PFSK-1 (cell line): Measurements from ENCODE around the gene CDPF1.

Experiments used
- FOXP2 ChIP-seq: optimal IDR thresholded peaks from 2 replicates; pipeline ENCODE3; 2011; ENCODE audit warnings: borderline replicate concordance, control low read depth, inconsistent platforms; ENCODE audit not compliant: insufficient read depth; ENCODE audit errors: extremely low read length, extremely low read depth
- POLR2AphosphoS5 ChIP-seq: IDR thresholded peaks from 2 replicates; pipeline ENCODE4 v1.6.1; 2012; ENCODE audit warnings: low read depth, mild to moderate bottlenecking, control low read depth, low read length, moderate library complexity
- SIN3A ChIP-seq: IDR thresholded peaks from 2 replicates; pipeline ENCODE4 v1.6.1; 2012; ENCODE audit warnings: mild to moderate bottlenecking, low read length, moderate library complexity, borderline replicate concordance; ENCODE audit not compliant: insufficient read depth
- TAF1 ChIP-seq: IDR thresholded peaks from 2 replicates; pipeline ENCODE4 v1.6.1; 2012; ENCODE audit warnings: low read length, control low read depth, borderline replicate concordance; ENCODE audit not compliant: insufficient read depth
- TF ChIP-seq, protein P1 (sequence below), 2 experiments: IDR thresholded peaks; 2 replicates each; pipeline versions ENCODE4 v1.6.1 to v1.8.0; 2011 to 2012; ENCODE audit warnings: low read depth in 2 of 2, low read length in 2 of 2, control low read depth in 1 of 2, inconsistent platforms in 1 of 2, mild to moderate bottlenecking in 1 of 2, moderate library complexity in 1 of 2; ENCODE audit not compliant: insufficient read depth in 1 of 2

Gene CDPF1

DNA sequence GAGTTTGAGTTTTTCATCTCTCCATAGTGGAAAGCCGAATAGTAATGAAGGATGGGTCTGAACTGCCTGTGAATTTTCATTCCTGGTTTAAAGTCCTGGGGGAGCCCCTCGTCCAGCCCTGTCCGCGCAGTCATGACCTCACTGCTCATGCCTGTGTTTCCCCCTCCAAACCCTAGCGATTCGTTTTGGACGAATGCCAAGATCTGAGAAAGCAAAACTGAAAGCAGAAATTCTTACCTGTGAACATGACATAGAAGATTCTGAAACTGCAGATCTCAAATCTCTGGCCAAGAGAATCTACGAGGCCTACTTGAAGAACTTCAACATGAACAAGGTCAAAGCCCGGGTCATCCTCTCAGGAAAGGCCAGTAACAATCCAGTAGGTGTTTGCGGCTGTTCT is 30.5 kb downstream of the CDPF1 start:
- TF ChIP-seq POLR2AphosphoS5, result no peak
- no peak for TF ChIP-seq TAF1
- no peak for TF ChIP-seq SIN3A
- TF ChIP-seq, protein P1, sequence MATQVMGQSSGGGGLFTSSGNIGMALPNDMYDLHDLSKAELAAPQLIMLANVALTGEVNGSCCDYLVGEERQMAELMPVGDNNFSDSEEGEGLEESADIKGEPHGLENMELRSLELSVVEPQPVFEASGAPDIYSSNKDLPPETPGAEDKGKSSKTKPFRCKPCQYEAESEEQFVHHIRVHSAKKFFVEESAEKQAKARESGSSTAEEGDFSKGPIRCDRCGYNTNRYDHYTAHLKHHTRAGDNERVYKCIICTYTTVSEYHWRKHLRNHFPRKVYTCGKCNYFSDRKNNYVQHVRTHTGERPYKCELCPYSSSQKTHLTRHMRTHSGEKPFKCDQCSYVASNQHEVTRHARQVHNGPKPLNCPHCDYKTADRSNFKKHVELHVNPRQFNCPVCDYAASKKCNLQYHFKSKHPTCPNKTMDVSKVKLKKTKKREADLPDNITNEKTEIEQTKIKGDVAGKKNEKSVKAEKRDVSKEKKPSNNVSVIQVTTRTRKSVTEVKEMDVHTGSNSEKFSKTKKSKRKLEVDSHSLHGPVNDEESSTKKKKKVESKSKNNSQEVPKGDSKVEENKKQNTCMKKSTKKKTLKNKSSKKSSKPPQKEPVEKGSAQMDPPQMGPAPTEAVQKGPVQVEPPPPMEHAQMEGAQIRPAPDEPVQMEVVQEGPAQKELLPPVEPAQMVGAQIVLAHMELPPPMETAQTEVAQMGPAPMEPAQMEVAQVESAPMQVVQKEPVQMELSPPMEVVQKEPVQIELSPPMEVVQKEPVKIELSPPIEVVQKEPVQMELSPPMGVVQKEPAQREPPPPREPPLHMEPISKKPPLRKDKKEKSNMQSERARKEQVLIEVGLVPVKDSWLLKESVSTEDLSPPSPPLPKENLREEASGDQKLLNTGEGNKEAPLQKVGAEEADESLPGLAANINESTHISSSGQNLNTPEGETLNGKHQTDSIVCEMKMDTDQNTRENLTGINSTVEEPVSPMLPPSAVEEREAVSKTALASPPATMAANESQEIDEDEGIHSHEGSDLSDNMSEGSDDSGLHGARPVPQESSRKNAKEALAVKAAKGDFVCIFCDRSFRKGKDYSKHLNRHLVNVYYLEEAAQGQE (IDR thresholded peaks at IDR 0.05; ENCODE audit: insufficient read depth in 1 of 2, low read depth in 2 of 2, low read length in 2 of 2), result no peak
- TF ChIP-seq FOXP2, result no peak

DNA sequence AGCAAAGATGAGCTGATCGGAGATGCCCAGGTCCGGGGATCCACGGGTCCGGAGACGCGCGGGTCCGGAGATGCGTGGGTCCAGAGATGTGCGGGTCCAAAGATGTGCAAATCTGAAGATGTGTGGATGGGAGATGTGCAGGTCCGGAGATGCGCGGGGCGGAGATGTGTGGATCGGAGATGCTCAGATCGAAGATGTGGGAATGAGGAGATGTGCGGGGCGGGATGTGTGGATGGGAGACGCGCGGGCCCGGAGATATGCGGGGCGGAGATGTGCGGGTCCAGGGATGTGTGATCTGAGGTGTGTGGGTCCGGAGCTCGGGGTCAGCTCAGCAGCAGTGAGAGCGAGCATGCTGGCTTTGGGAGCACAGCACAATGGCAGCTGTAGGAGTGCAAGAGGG is 35.5 kb downstream of the CDPF1 start:
- TF ChIP-seq SIN3A, result no peak
- no peak for TF ChIP-seq TAF1
- no peak for TF ChIP-seq POLR2AphosphoS5
- TF ChIP-seq, protein P1 (IDR thresholded peaks at IDR 0.05; ENCODE audit: insufficient read depth in 1 of 2, low read depth in 2 of 2, low read length in 2 of 2), result no peak
- TF ChIP-seq FOXP2, result no peak

DNA sequence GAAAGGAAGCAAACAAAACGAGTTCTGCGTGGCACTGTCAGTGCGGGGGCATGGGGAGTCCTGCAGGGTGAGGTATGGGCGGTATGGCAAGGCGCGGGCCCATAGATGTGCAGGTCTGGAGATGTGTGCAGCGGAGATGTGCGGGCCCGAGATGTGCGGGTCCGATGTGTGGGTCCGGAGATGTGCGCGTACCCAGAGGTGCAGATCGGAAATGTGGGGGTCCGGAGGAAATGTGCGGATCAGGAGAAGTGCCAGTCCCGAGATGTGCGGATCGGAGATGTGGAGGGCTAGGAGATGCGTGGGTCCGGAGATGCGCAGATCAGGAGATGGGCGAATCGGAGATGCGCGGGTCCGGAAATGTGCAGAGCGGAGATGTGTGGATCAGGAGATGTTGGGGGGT is 35.9 kb downstream of the CDPF1 start:
- TF ChIP-seq FOXP2, result no peak
- TF ChIP-seq, protein P1 (IDR thresholded peaks at IDR 0.05; ENCODE audit: insufficient read depth in 1 of 2, low read depth in 2 of 2, low read length in 2 of 2), result no peak
- TF ChIP-seq TAF1, result no peak
- TF ChIP-seq POLR2AphosphoS5, result no peak
- TF ChIP-seq SIN3A, result no peak

DNA sequence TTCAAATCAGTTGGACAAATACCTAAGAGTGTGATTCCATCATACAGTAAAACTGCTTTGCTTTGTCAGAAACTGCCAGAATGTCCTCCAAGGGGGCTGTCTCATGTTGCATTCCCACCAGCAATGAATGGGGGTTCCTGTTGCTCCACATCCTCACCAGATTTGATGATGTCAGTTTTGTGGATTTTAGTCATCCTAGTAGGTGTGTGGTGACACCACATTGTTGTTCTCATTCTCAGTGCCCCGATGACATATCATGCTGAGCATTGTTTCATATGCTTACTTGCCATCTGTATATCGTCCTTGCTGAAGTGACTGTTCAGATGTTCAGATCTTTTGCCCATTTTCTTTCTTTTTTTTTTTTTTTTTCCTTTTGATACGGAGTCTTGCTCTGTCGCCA is 37.0 kb downstream of the CDPF1 start:
- TF ChIP-seq POLR2AphosphoS5, result no peak
- TF ChIP-seq, protein P1 (IDR thresholded peaks at IDR 0.05; ENCODE audit: insufficient read depth in 1 of 2, low read depth in 2 of 2, low read length in 2 of 2), result no peak

DNA sequence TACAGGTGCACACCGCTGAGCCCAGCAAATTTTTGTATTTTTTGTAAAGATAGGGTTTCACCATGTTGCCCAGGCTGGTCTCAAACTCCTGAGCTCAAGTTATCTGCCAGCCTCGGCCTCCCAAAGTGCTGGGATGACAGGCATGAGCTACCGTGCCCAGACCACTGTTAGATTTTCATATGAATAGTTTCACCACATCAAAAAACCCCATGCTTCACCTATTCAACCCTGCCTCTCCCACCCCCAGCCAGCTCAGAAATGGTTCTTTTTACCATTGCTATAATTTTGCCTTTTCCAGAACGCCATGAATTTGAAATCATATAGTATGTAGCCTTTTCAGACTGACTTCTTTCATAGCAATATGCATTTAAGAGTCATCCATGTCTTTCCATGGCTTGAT is 37.9 kb downstream of the CDPF1 start:
- TF ChIP-seq POLR2AphosphoS5, result no peak
- no peak for TF ChIP-seq FOXP2
- TF ChIP-seq SIN3A, result no peak
- TF ChIP-seq, protein P1 (IDR thresholded peaks at IDR 0.05; ENCODE audit: insufficient read depth in 1 of 2, low read depth in 2 of 2, low read length in 2 of 2), result no peak
- no peak for TF ChIP-seq TAF1
